Esophagus muscularis mucosa (tissue), 4 donors: ENCODE measurements around the gene TP63. TPM values are rescaled to one million over a fixed set of nuclear protein-coding genes. Genes with fewer than 3 reads are reported as not detected.

Experiments
- DNase-seq: peaks from one replicate; pipeline ENCODE4 v3.0.0-alpha.2; 2017; ENCODE audit errors: extremely low spot score
- H3K27ac ChIP-seq, 4 donors: fragments of 200-600 bp; sonication (generic); replicated peaks in 1 of 4; 1 replicate in 3 of 4; 2 replicates in 1 of 4; pipeline ENCODE4 v1.5.1; 2016 to 2019; ENCODE audit warnings: mild to moderate bottlenecking in 1 of 4
- H3K27me3 ChIP-seq, 4 donors: fragments of 200-600 bp; sonication (generic); one replicate each; pipeline versions ENCODE4 v1.5.1 to v1.6.0; 2016 to 2019
- H3K36me3 ChIP-seq, 4 donors: fragments of 200-600 bp; sonication (generic); one replicate each; pipeline ENCODE4 v1.5.1; 2016 to 2019
- H3K4me1 ChIP-seq, 4 donors: fragments of 200-600 bp; sonication (generic); one replicate each; pipeline ENCODE4 v1.5.1; 2016 to 2019
- H3K4me3 ChIP-seq, 4 donors: fragments of 200-600 bp; sonication (generic); 1 replicate in 2 of 4; 2 replicates in 2 of 4; pipeline ENCODE4 v1.5.1; 2016 to 2019; ENCODE audit warnings: mild to moderate bottlenecking in 4 of 4, moderate library complexity in 1 of 4
- H3K9me3 ChIP-seq, 4 donors: fragments of 200-600 bp; sonication (generic); 1 replicate in 3 of 4; 2 replicates in 1 of 4; pipeline ENCODE4 v1.5.1; 2016 to 2019
- CTCF ChIP-seq, 3 experiments: fragments of 200-600 bp in 2 of 3; fragments of 450-650 bp in 1 of 3; sonication (generic) in 2 of 3; IDR thresholded peaks; one replicate each; pipeline ENCODE4 v1.5.1; 2017 to 2019; ENCODE audit warnings: antibody characterized with exemption in 3 of 3, mild to moderate bottlenecking in 2 of 3, moderate library complexity in 1 of 3
- EP300 ChIP-seq: sonication (generic); formaldehyde crosslinking; IDR thresholded peaks from one replicate; pipeline ENCODE4 v1.6.1; 2017; ENCODE audit warnings: antibody characterized with exemption
- POLR2A ChIP-seq: fragments of 450-650 bp; IDR thresholded peaks from one replicate; pipeline ENCODE4 v1.6.1; 2017; ENCODE audit warnings: antibody characterized with exemption, moderate library complexity, mild to moderate bottlenecking, low read depth
- POLR2AphosphoS5 ChIP-seq, 2 donors: sonication (generic); formaldehyde crosslinking; IDR thresholded peaks; one replicate each; pipeline ENCODE4 v1.6.1; 2017; ENCODE audit warnings: antibody characterized with exemption in 2 of 2
- WGBS: methylation state at CpG from one replicate; pipeline ENCODE4 v1.1.5; 2018; 5-methylcytosine and 5-hydroxymethylcytosine counted together
- intact Hi-C: fragments of 100-400 bp; cut with DNase I; formaldehyde crosslinking; loops from one replicate; pipeline ENCODE4 v1.15.1; 2023
- total RNA-seq, 4 donors: library from RNA; depleted of rRNA; stranded (reverse); fragments of >200 nt; gene quantifications; one replicate each; pipeline versions ENCODE4 v1.1.0 to v1.2.1, GENCODE V29; 2016

The TP63 gene
- total RNA-seq, 4 donors from 2014 or later: under 0.01 to 0.34 (median 0.21) TPM

GRCh38 chr3:189708375-189708774 is 77.2 kb downstream of the TP63 start:
- peaks cover 3 to 18% (median 11%) of the 10 kb centered on the region in 4 donors for H3K4me1 ChIP-seq
- H3K27ac ChIP-seq: no peak overlapping the region
- DNase-seq: no peak
- TF ChIP-seq EP300 (no peak), POLR2A (no peak), POLR2AphosphoS5 (IDR thresholded peaks at IDR 0.05) (no peak), CTCF (IDR thresholded peaks at IDR 0.05) (no peak)
- H3K27me3 ChIP-seq: no peaks in the 10 kb centered on the region
- intact Hi-C loops: no loop called here
- H3K4me3 ChIP-seq: no peak overlapping the region
- H3K36me3 ChIP-seq: no peaks in the 10 kb centered on the region
- H3K9me3 ChIP-seq: no peaks in the 10 kb centered on the region
- 91% methylated on average over 3 of the region's 3 CpGs for WGBS

GRCh38 chr3:189710620-189711402 is 79.6 kb downstream of the TP63 start:
- H3K27me3 ChIP-seq: no peaks in the 10 kb centered on the region
- H3K4me1 ChIP-seq: peaks cover 3 to 18% (median 11%) of the 10 kb centered on the region in 4 donors
- H3K9me3 ChIP-seq: no peaks in the 10 kb centered on the region
- intact Hi-C loops: no loop called here
- no peak overlapping the region for H3K4me3 ChIP-seq
- H3K27ac ChIP-seq: no peak overlapping the region
- TF ChIP-seq POLR2AphosphoS5 (IDR thresholded peaks at IDR 0.05) (no peak), POLR2A (no peak), EP300 (no peak), CTCF (IDR thresholded peaks at IDR 0.05) (no peak)
- no peaks in the 10 kb centered on the region for H3K36me3 ChIP-seq
- no peak for DNase-seq

- TF ChIP-seq CTCF (IDR thresholded peaks at IDR 0.05) (no peak), POLR2AphosphoS5 (IDR thresholded peaks at IDR 0.05) (no peak), POLR2A (no peak), EP300 (no peak)
- H3K4me1 ChIP-seq: peaks cover 3 to 18% (median 11%) of the 10 kb centered on the region in 4 donors
Measured at GRCh38 chr3:189712906-189713483, 81.8 kb downstream of the TP63 start.

GRCh38 chr3:189714991-189715961 is 84.1 kb downstream of the TP63 start:
- Histone ChIP-seq H3K9me3 (no peaks in the 10 kb centered on the region), H3K27ac (no peak overlapping the region), H3K36me3 (no peaks in the 10 kb centered on the region), H3K4me1 (peaks cover 3 to 14% (median 11%) of the 10 kb centered on the region in 4 donors), H3K4me3 (no peak overlapping the region), H3K27me3 (no peaks in the 10 kb centered on the region)
- intact Hi-C loops: no loop called here
- DNase-seq: no peak
- TF ChIP-seq POLR2A (no peak), POLR2AphosphoS5 (IDR thresholded peaks at IDR 0.05) (no peak), EP300 (no peak), CTCF (IDR thresholded peaks at IDR 0.05) (no peak)
- 65% methylated on average over 5 of the region's 5 CpGs for WGBS

More at GRCh38 chr3:189712906-189713483, 81.8 kb downstream of the TP63 start:
- Histone ChIP-seq H3K36me3 (no peaks in the 10 kb centered on the region), H3K27me3 (no peaks in the 10 kb centered on the region), H3K4me3 (no peak overlapping the region), H3K9me3 (no peaks in the 10 kb centered on the region), H3K27ac (no peak overlapping the region)
- 74% methylated on average over 2 of the region's 2 CpGs for WGBS
- intact Hi-C loops: no loop called here
- no peak for DNase-seq
